CD4-positive, CD25-positive, alpha-beta regulatory T cell (primary cell): Measurements from ENCODE around the gene POTEB3. TPM values are rescaled to one million over a fixed set of nuclear protein-coding genes. Genes with fewer than 3 reads are reported as not detected.
"Not testable (repeated sequence)": the region's sequence is repeated elsewhere in the genome, so short reads cannot be mapped to it uniquely, and the experiment has no call there.

Experiments used
- ATAC-seq, 2 donors: fragments of 150-1000 bp; cut with Tn5 transposase; one replicate each; pipeline ENCODE4 v1.10.0; 2021; ENCODE audit warnings: low read depth in 2 of 2, moderate number of reproducible peaks in 2 of 2, moderate library complexity in 1 of 2
- DNase-seq, 3 donors: peaks; one replicate each; pipeline versions ENCODE4 v3.0.0 to v3.0.0-alpha.2; 2012 to 2022; ENCODE audit warnings: mixed read lengths in 1 of 3
- H3K27ac ChIP-seq: one replicate; pipeline ENCODE4 v1.7.0; 2013; ENCODE audit warnings: mild to moderate bottlenecking, low read length; ENCODE audit not compliant: insufficient read depth, poor library complexity, severe bottlenecking
- H3K27me3 ChIP-seq: one replicate; pipeline ENCODE4 v1.7.0; 2013; ENCODE audit warnings: low read length; ENCODE audit not compliant: control insufficient read depth, insufficient read depth
- H3K36me3 ChIP-seq: one replicate; pipeline ENCODE4 v1.7.0; 2013; ENCODE audit warnings: mild to moderate bottlenecking, low read length, moderate library complexity; ENCODE audit not compliant: control insufficient read depth, insufficient read depth
- H3K4me1 ChIP-seq: 2 replicates; pipeline ENCODE4 v1.7.0; 2013; ENCODE audit warnings: mild to moderate bottlenecking, low read length; ENCODE audit not compliant: insufficient read depth, control insufficient read depth, poor library complexity, severe bottlenecking
- H3K4me3 ChIP-seq: one replicate; pipeline ENCODE4 v1.7.0; 2013; ENCODE audit warnings: low read depth, mild to moderate bottlenecking, low read length, moderate library complexity
- H3K9me3 ChIP-seq, 2 experiments: 1 replicate in 1 of 2; 2 replicates in 1 of 2; pipeline ENCODE4 v1.7.0; 2013; ENCODE audit warnings: low read length in 2 of 2, mild to moderate bottlenecking in 1 of 2, moderate library complexity in 1 of 2; ENCODE audit not compliant: control insufficient read depth in 2 of 2
- H3K27ac Mint-ChIP-seq, 3 donors: one replicate each; pipeline ENCODE4 v1.8.0; 2020 to 2022; ENCODE audit warnings: mild to moderate bottlenecking in 3 of 3, mixed read lengths in 3 of 3, moderate library complexity in 2 of 3
- H3K27me3 Mint-ChIP-seq: one replicate; pipeline ENCODE4 v1.8.0; 2022; ENCODE audit warnings: mild to moderate bottlenecking, mixed read lengths
- H3K36me3 Mint-ChIP-seq: one replicate; pipeline ENCODE4 v1.8.0; 2020; ENCODE audit warnings: mixed read lengths
- H3K4me1 Mint-ChIP-seq, 4 donors: one replicate each; pipeline ENCODE4 v1.8.0; 2020 to 2022; ENCODE audit warnings: mixed read lengths in 4 of 4, mild to moderate bottlenecking in 1 of 4
- H3K4me3 Mint-ChIP-seq, 4 donors: one replicate each; pipeline ENCODE4 v1.8.0; 2020 to 2022; ENCODE audit warnings: mild to moderate bottlenecking in 4 of 4, mixed read lengths in 4 of 4, moderate library complexity in 3 of 4
- H3K9me3 Mint-ChIP-seq, 7 donors: one replicate each; pipeline ENCODE4 v1.8.0; 2020 to 2022; ENCODE audit warnings: mixed read lengths in 7 of 7, mild to moderate bottlenecking in 3 of 7, moderate library complexity in 2 of 7
- polyA plus RNA-seq, 4 donors: library from polyadenylated mRNA; unstranded; fragments of 300-500 nt; fragmentation: Illumina TruSeq; gene quantifications; one replicate each; pipeline ENCODE4 v1.2.3, GENCODE V29; 2021
- total RNA-seq: library from RNA; stranded (reverse); gene quantifications from one replicate; pipeline ENCODE4 v1.2.3, GENCODE V29; 2022

Gene POTEB3
- total and polyA plus RNA-seq, 5 donors from 2014 or later: not detected

DNA sequence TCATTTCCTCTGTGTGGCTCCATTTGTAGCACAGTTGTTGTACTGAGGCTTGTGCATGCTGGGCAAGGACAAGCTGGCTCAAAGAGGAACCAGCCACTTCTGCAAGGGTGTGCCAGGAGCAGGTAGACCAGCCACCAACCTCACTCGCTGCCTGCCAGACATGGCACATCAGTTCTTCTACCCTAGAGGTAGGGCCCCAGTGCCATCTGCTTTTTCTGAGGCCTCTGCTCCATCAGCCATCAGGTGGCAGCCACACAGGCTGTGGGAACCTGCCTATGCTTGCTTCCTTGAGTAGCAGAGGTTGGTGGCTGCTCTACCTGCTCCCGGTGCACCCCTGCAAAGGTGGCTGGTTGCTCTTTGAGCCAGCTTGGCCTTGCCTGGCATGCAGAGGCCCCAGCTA, 42.6 kb downstream of the POTEB3 start:
- H3K27ac Mint-ChIP-seq, H3K27me3 Mint-ChIP-seq: not testable (repeated sequence)

GRCh38 chr15:21397186-21397585, 43.1 kb downstream of the POTEB3 start:
- not testable (repeated sequence) for H3K36me3 ChIP-seq, H3K4me3 Mint-ChIP-seq, H3K4me1 ChIP-seq, H3K4me3 ChIP-seq, ATAC-seq, H3K27ac ChIP-seq, H3K36me3 Mint-ChIP-seq, H3K9me3 Mint-ChIP-seq, H3K27me3 Mint-ChIP-seq, H3K9me3 ChIP-seq, H3K4me1 Mint-ChIP-seq, H3K27ac Mint-ChIP-seq, DNase-seq, H3K27me3 ChIP-seq

More for the DNA sequence above, 42.6 kb downstream of the POTEB3 start:
- not testable (repeated sequence) for H3K27me3 ChIP-seq, H3K4me3 Mint-ChIP-seq, ATAC-seq, H3K9me3 ChIP-seq, H3K4me1 ChIP-seq, H3K4me1 Mint-ChIP-seq, DNase-seq, H3K36me3 Mint-ChIP-seq, H3K4me3 ChIP-seq, H3K9me3 Mint-ChIP-seq, H3K36me3 ChIP-seq, H3K27ac ChIP-seq

- H3K27ac Mint-ChIP-seq: not testable (repeated sequence)
Observed at GRCh38 chr15:21385961-21386360, 54.3 kb downstream of the POTEB3 start.

GRCh38 chr15:21383866-21384485, 56.3 kb downstream of the POTEB3 start:
- not testable (repeated sequence) for H3K27me3 Mint-ChIP-seq, ATAC-seq

More at GRCh38 chr15:21385961-21386360, 54.3 kb downstream of the POTEB3 start:
- not testable (repeated sequence) for H3K27me3 Mint-ChIP-seq, H3K36me3 ChIP-seq, DNase-seq, H3K27me3 ChIP-seq, H3K9me3 Mint-ChIP-seq, H3K4me3 Mint-ChIP-seq, H3K36me3 Mint-ChIP-seq, H3K27ac ChIP-seq, H3K4me1 ChIP-seq, H3K4me3 ChIP-seq, H3K9me3 ChIP-seq, ATAC-seq, H3K4me1 Mint-ChIP-seq

DNA sequence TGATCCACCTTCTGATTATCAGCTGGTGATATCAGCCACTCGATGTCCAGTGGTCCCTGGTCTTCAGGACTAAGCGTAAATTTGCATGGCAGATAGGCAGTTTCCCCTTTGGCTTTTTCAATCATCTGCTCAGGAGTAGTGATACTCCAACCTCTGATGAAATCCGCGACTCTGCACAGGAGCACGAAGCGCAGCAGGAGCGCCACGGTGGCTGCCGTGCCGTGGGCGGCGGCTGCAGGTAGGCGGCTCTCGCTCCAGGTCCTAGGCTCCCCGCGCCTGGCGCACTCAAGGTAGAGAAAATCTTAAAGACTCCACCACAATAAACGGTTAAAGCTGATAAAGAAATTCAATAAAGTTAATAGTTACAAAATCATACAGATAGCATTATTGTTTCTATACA, 66.6 kb downstream of the POTEB3 start:
- H3K9me3 Mint-ChIP-seq, H3K27ac ChIP-seq, H3K4me1 ChIP-seq, ATAC-seq, H3K9me3 ChIP-seq, H3K4me3 Mint-ChIP-seq, H3K36me3 Mint-ChIP-seq, H3K36me3 ChIP-seq, H3K27me3 ChIP-seq, H3K4me3 ChIP-seq, H3K27ac Mint-ChIP-seq, DNase-seq, H3K4me1 Mint-ChIP-seq, H3K27me3 Mint-ChIP-seq: not testable (repeated sequence)

More at GRCh38 chr15:21383866-21384485, 56.3 kb downstream of the POTEB3 start:
- not testable (repeated sequence) for H3K4me1 ChIP-seq, H3K4me3 ChIP-seq, H3K4me3 Mint-ChIP-seq, H3K9me3 Mint-ChIP-seq, H3K36me3 ChIP-seq, H3K4me1 Mint-ChIP-seq, H3K27me3 ChIP-seq, H3K27ac ChIP-seq, DNase-seq, H3K36me3 Mint-ChIP-seq, H3K27ac Mint-ChIP-seq, H3K9me3 ChIP-seq

DNA sequence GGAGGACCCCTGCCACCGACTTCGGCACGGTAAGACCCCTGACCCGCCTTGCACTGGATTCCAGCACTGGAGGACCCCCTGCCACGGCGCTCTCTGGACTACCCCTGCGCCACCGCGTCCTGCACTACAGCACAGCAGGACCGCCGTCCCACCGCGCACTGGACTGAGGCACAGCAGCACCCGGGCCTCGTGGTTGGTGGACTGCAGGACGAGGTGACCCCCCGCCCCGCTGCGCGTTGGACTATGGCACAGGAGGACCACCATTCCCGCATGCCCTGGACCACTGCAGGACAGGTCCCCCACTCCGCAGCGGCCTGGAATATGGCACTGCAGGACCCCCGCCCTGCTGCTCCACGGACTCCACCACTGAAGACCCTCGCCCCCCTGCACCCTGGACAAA, 71.1 kb downstream of the POTEB3 start:
- not testable (repeated sequence) for H3K36me3 ChIP-seq, H3K27ac ChIP-seq, H3K9me3 ChIP-seq, H3K4me3 ChIP-seq, H3K27me3 Mint-ChIP-seq, H3K9me3 Mint-ChIP-seq, H3K4me1 Mint-ChIP-seq, H3K27ac Mint-ChIP-seq, H3K4me1 ChIP-seq, ATAC-seq, H3K4me3 Mint-ChIP-seq, H3K36me3 Mint-ChIP-seq, DNase-seq, H3K27me3 ChIP-seq

- H3K36me3 Mint-ChIP-seq, H3K36me3 ChIP-seq, DNase-seq, ATAC-seq, H3K4me1 Mint-ChIP-seq, H3K4me3 ChIP-seq, H3K27me3 Mint-ChIP-seq, H3K9me3 ChIP-seq, H3K4me1 ChIP-seq, H3K4me3 Mint-ChIP-seq, H3K9me3 Mint-ChIP-seq, H3K27me3 ChIP-seq, H3K27ac ChIP-seq, H3K27ac Mint-ChIP-seq: not testable (repeated sequence)
Observed at GRCh38 chr15:21368625-21369024, 71.7 kb downstream of the POTEB3 start.
